Suprapubic skin (tissue), 4 donors: ENCODE data around the gene SEC61A2. TPM values are rescaled to one million over a fixed set of nuclear protein-coding genes. Genes with fewer than 3 reads are reported as not detected.

ENCODE experiments used
- DNase-seq, 2 donors: peaks; one replicate each; pipeline ENCODE4 v3.0.0-alpha.2; 2019; ENCODE audit warnings: low spot score in 2 of 2
- H3K27ac ChIP-seq: fragments of 200-600 bp; sonication (generic); one replicate; pipeline ENCODE4 v1.5.1; 2019
- H3K27me3 ChIP-seq: fragments of 200-600 bp; sonication (generic); one replicate; pipeline ENCODE4 v1.5.1; 2019
- H3K36me3 ChIP-seq: fragments of 200-600 bp; sonication (generic); one replicate; pipeline ENCODE4 v1.5.1; 2019
- H3K4me1 ChIP-seq: fragments of 200-600 bp; sonication (generic); one replicate; pipeline ENCODE4 v1.5.1; 2019
- H3K4me3 ChIP-seq: fragments of 200-600 bp; sonication (generic); one replicate; pipeline ENCODE4 v1.5.1; 2019; ENCODE audit warnings: mild to moderate bottlenecking
- H3K9me3 ChIP-seq: fragments of 200-600 bp; sonication (generic); one replicate; pipeline ENCODE4 v1.5.1; 2019
- CTCF ChIP-seq, 2 donors: fragments of 200-600 bp in 1 of 2; fragments of 450-650 bp in 1 of 2; sonication (generic) in 1 of 2; IDR thresholded peaks; one replicate each; pipeline ENCODE4 v1.5.1; 2016 to 2019; ENCODE audit warnings: antibody characterized with exemption in 2 of 2, mild to moderate bottlenecking in 1 of 2, moderate library complexity in 1 of 2
- EP300 ChIP-seq: sonication (generic); formaldehyde crosslinking; IDR thresholded peaks from one replicate; pipeline ENCODE4 v1.6.1; 2017; ENCODE audit warnings: antibody characterized with exemption
- POLR2A ChIP-seq, 2 donors: fragments of 450-650 bp; IDR thresholded peaks; one replicate each; pipeline ENCODE4 v1.6.1; 2017; ENCODE audit warnings: antibody characterized with exemption in 2 of 2, mild to moderate bottlenecking in 2 of 2, moderate library complexity in 2 of 2
- POLR2AphosphoS5 ChIP-seq, 3 donors: sonication (generic); formaldehyde crosslinking; IDR thresholded peaks; one replicate each; pipeline ENCODE4 v1.6.1; 2017; ENCODE audit warnings: antibody characterized with exemption in 3 of 3
- WGBS: methylation state at CpG from one replicate; pipeline ENCODE4 v1.1.5; 2018; 5-methylcytosine and 5-hydroxymethylcytosine counted together
- total RNA-seq, 4 donors: library from RNA; depleted of rRNA; stranded (reverse); fragments of >200 nt; gene quantifications; one replicate each; pipeline ENCODE4 v1.1.0, GENCODE V29; 2016

SEC61A2 gene
- total RNA-seq, 4 donors from 2014 or later, result 3.5 to 18.3 (median 7.3) TPM

- Histone ChIP-seq H3K9me3 (no peaks in the 10 kb centered on the region), H3K27ac (no peak overlapping the region), H3K27me3 (no peaks in the 10 kb centered on the region), H3K36me3 (peaks cover 48% of the 10 kb centered on the region), H3K4me1 (no peaks in the 10 kb centered on the region), H3K4me3 (no peak overlapping the region)
- 96% methylated on average over 3 of the region's 3 CpGs for WGBS
- no peak for DNase-seq
- TF ChIP-seq EP300 (no peak), POLR2A (IDR thresholded peaks at IDR 0.05) (no peak), POLR2AphosphoS5 (IDR thresholded peaks at IDR 0.05) (no peak), CTCF (IDR thresholded peaks at IDR 0.05) (no peak)
Measured at GRCh38 chr10:12205082-12205481, 75.6 kb downstream of the SEC61A2 start.

- TF ChIP-seq POLR2A (IDR thresholded peaks at IDR 0.05) (no peak), EP300 (no peak), POLR2AphosphoS5 (IDR thresholded peaks at IDR 0.05) (no peak), CTCF (IDR thresholded peaks at IDR 0.05) (no peak)
- no peaks in the 10 kb centered on the region for H3K9me3 ChIP-seq
- H3K27me3 ChIP-seq, result no peaks in the 10 kb centered on the region
- H3K4me1 ChIP-seq, result no peaks in the 10 kb centered on the region
- WGBS, result 86% methylated on average over 3 of the region's 3 CpGs
- H3K36me3 ChIP-seq, result peaks cover 47% of the 10 kb centered on the region
- H3K4me3 ChIP-seq, result no peak overlapping the region
- H3K27ac ChIP-seq, result no peak overlapping the region
- DNase-seq, result no peak
Measured at GRCh38 chr10:12207114-12207513, 77.6 kb downstream of the SEC61A2 start.

DNA sequence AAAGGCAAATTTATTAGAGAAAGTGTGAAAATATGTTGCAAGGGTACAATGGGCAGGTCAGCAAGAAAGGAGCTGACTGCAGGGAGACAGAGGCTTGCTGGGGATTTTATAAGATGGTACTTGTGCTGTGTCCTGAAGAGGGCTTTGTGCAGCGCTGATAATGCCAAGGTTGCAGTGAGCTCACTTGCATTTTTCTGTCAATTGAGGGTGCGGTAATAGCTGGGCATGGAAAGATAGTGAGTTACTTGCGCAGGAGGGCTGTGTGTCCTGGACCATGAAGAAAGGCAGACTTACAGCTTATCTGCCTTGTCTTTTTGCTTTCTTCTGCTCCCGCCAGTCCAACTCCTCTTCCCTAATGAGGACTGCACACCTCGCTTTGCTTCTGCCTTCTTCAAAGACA is 79.0 kb downstream of the SEC61A2 start:
- Histone ChIP-seq H3K9me3 (no peaks in the 10 kb centered on the region), H3K27ac (no peak overlapping the region), H3K27me3 (no peaks in the 10 kb centered on the region), H3K4me1 (no peaks in the 10 kb centered on the region), H3K4me3 (no peak overlapping the region), H3K36me3 (peaks cover 38% of the 10 kb centered on the region)
- no peak for DNase-seq
- WGBS, result over 99% methylated on average over 5 of the region's 5 CpGs
- TF ChIP-seq EP300 (no peak), CTCF (IDR thresholded peaks at IDR 0.05) (no peak), POLR2A (IDR thresholded peaks at IDR 0.05) (no peak), POLR2AphosphoS5 (IDR thresholded peaks at IDR 0.05) (no peak)

DNA sequence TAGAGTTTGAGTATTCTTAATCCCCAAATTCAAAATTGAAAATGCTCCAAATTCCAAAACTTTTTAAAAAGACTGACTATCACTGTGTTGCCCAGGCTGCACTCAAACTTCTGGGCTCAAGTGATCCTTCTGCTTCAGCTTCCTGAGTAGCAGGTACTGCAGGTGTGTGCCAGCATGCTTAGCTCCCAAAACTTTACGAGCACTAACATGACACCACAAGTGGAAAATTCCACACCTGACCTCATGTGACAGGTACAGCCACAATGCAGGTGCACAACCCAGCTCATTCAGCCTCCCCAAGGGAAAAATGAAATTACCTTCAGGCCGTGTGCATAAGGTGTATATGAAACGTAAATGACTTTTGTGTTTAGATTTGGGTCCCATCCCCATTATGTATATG is 83.0 kb downstream of the SEC61A2 start:
- DNase-seq, result no peak
- Histone ChIP-seq H3K4me3 (no peak overlapping the region), H3K4me1 (peaks cover 15% of the 10 kb centered on the region), H3K36me3 (peaks cover 41% of the 10 kb centered on the region), H3K27me3 (no peaks in the 10 kb centered on the region), H3K27ac (no peak overlapping the region), H3K9me3 (no peaks in the 10 kb centered on the region)
- WGBS, result 63% methylated on average over 3 of the region's 3 CpGs
- TF ChIP-seq POLR2A (IDR thresholded peaks at IDR 0.05) (no peak), CTCF (IDR thresholded peaks at IDR 0.05) (no peak), EP300 (no peak), POLR2AphosphoS5 (IDR thresholded peaks at IDR 0.05) (no peak)

- peaks cover 42% of the 10 kb centered on the region for H3K36me3 ChIP-seq
Measured at GRCh38 chr10:12213621-12214020, 84.1 kb downstream of the SEC61A2 start.

More at GRCh38 chr10:12213621-12214020, 84.1 kb downstream of the SEC61A2 start:
- Histone ChIP-seq H3K9me3 (no peaks in the 10 kb centered on the region), H3K4me3 (no peak overlapping the region), H3K27ac (no peak overlapping the region), H3K4me1 (peaks cover 15% of the 10 kb centered on the region), H3K27me3 (no peaks in the 10 kb centered on the region)
- 35% methylated on average over 3 of the region's 3 CpGs for WGBS
- no peak for DNase-seq
- no peak for TF ChIP-seq POLR2A (IDR thresholded peaks at IDR 0.05)
- TF ChIP-seq POLR2AphosphoS5 (IDR thresholded peaks at IDR 0.05), result no peak
- TF ChIP-seq CTCF (IDR thresholded peaks at IDR 0.05), result no peak
- no peak for TF ChIP-seq EP300
